HL-60/S4 (cell line): ENCODE measurements around the gene AIMP1.

Experiments used
- in situ Hi-C: fragments of 300-500 bp; cut with MboI; formaldehyde crosslinking; loops from 2 replicates; pipeline ENCODE4 v1.14.3; 2022; ENCODE audit warnings: low sequenced_read_pairs

AIMP1 gene

DNA sequence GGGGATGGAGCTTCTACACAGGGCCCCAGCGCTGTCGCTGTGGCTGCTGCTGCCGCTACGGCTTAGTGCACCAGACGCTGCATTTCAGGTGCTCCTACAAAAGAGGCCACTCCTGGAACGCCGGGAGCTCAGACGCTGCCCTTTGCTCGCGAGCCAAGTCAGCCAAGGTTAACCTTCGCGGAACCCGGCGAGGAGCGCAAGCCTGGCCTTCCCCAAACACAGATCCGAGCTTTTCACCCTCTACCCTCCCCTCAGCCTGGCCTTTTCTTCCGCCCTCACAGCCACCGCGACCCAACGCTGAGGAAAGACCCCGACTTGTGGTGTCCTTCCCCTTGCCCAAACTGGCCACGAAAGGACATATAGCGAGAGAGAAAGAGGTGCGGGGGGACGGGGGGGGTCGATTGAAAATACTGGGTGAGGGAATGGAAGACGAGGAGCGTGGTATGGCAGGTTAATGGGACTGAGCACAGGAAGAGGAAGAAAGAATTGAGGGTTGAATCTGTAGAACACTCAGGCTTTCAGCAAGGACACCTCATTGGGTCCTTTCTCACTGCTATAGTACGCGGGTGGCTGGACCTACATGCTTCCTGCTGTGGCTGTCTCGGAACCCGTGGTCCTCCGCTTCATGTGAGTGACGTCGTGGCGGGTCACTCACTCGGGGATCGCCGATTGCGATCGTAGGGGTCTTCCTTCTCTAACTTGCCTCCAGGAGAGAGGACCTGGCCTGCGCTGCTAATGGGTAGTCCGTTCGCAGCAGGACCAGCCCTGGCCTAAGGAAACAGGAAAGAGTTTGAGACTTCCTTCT, at the start of gene AIMP1, which contains the start of gene TBCK:
AIMP1 (plus strand) TSS at position 583 of the 805 bp plus-strand sequence. CDS start 8,460 bp downstream, outside the sequence.
TBCK (minus strand) TSS at position 242 of the 805 bp plus-strand sequence. CDS start 7,249 bp downstream, outside the sequence.
- in situ Hi-C loops, result no loop called here

- in situ Hi-C loops, result no loop called here
Observed at GRCh38 chr4:106268786-106269185, 47.6 kb upstream of the AIMP1 start.

GRCh38 chr4:106269711-106270110, 46.6 kb upstream of the AIMP1 start:
- in situ Hi-C loops, result no loop called here

DNA sequence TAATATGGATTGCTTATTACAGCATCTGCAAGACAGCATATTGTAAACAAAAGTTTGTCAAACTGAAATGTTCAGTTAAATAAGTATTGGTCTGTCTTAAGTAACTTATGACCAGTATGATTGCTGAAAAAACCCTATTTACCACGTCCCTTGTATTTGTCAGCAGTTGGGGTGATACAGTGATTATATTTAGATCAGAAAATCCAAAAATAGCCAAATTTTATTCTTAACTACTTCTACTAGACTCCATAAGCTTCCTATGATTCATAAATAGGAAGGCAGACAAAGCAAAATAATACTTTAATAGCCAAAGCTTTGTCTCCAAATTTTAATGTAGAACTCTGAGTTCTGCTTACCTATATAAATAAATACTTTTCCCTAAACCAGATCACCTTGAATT, 45.6 kb upstream of the AIMP1 start:
- in situ Hi-C loops, result no loop called here

GRCh38 chr4:106273831-106274230, 42.5 kb upstream of the AIMP1 start:
- in situ Hi-C loops, result no loop called here

GRCh38 chr4:106277140-106277675, 39.1 kb upstream of the AIMP1 start:
- in situ Hi-C loops, result no loop called here

DNA sequence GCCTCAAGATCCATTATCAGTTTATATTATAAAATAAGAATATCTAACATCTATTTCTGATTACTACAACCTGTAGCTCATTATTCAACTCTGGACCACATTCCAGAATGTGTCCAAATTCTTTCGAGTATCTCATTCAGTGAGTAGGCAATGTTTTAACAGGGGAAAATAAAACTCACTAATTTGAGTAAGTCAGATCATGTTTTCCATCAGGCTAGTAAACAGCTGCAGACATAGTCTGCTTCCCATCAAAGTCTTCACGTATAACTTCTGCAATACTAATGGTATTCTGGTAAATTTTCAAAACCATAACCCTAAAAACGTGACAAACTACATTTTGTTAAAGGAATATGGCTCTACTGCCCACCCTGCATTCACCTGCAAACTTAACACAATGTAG, 32.1 kb upstream of the AIMP1 start:
- in situ Hi-C loops, result no loop called here

DNA sequence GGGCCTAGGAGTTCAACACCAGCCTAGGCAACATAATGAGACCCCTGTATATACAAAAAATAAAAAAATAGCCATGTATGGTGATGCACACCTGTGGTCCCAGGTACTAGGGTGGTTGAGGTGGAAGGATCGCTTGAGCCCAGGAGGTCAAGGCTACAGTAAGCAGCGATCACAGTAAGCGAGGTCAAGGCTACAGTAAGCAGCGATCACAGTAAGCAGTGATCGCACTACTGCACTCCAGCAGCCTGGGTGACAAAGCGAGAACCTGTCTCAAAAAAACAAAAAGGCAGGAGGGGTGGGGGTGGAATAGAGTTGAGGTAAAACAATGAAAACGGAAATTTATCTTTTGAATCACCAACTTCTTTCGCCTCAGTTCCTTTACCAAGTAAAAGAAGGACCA, 29.7 kb upstream of the AIMP1 start:
- in situ Hi-C loops, result no loop called here

DNA sequence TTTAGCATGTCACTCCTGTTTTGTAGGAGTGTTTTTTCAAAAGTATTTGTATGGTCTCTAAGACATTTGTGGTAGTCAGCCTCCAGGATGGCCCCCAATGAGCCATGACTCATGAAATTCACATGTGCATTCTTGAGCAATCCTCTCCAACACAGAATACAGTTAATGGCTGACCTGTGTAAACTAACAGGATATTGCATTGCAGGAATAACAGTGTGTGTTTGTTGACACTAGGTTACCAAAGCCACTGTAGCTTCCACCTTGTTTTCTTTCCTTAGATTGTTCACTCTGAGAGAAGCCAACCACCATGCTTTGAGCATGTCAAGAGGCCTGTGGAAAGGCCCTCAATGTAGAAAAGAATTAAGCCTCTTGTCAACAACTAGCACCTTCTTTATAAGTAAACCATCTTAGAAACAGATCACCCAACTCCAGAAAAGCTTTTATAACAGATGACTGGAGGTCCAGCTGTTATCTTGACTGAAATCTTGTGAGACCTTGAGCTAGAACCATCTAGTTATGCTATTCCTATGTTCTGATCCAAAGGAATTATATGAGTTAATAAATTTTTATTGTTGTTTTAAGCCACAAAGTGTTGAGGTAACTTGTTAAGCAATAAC, 28.9 kb upstream of the AIMP1 start:
- in situ Hi-C loops, result no loop called here

DNA sequence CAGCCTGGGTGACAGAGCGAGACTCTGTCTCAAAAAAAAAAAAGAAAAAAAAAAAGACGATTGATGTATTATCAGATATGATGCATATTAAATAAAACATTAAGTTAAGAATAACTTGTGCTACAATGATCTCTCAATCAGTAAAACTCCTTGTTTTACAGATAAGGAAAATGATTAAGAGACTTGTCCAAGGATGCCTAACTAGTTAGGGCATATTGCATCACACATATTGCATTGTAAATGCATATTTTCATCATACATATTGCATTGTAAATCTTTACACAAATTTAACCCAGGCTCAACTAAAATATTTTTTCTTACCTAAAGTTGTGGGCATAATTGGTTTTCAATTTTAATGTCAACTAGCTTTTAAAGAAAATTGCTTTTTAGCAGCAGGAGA, 26.6 kb upstream of the AIMP1 start:
- in situ Hi-C loops, result no loop called here

DNA sequence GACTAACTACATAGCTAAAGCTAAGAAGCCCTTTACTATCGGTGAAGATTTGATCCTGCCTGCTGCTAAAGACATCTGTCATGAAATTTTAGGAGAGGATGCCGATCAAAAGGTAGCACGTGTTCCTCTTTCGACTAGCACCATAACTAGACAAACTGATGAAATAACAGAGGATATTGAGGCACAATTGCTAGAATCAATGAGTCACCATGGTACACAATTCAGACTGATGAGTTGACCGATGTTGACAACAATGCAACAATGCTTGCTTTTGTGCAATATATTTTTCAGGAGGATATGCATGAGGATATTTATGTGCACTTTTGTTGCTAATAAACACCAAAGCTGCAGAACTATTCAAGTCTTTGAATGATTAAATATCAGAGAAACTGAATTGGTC, 24.7 kb upstream of the AIMP1 start:
- in situ Hi-C loops, result no loop called here

DNA sequence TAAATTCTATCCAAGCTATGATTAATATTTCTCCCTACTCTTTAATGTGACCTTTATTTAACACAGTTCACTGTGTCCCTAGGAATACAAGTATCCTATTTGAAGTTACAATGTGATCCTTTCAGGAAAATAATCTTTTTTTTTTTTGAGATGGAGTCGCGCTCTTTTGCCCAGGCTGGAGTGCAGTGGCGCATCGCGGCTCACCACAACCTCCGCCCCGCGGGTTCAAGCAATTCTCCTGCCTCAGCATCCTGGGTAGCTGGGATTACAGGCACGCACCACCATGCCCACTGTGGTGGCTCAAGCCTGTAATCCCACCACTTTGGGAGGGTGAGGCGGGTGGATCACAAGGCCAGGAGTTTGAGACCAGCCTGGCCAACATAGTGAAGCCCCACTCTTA, 22.3 kb upstream of the AIMP1 start:
- in situ Hi-C loops, result no loop called here

DNA sequence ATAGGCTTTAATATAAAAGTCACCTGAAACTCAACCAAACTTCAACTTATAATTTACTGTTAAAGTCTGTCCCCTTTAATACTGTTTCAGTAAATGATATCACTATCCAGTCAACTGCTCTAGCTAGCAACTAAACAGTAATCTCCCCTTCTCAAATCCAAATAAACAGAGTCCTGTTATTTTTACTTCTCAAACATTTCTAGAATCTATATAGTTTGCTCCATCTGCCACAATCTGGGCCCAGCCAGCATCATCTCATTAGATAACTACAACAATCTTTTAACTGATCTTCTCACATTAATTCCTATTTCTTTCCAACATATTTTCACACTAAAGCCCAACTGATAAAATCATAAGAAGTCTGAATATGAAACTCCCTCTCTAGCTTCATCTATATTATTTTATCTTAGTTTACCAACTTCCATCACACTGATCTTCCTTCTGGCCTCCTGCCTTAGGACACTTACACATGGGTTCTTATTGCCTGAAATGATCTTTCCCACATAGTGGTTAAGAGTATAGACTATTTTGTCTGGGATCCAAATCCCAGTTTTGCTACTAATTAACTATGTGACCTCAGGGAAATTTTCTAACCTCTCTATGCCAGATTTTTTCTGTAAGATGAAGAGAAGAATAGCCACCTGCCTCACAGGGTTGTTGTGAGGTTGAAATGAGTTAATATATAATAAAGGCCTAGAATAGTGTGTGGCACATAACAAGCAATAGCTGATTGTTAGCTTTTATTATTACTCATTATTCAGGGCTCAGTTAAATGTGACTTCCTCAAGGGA, 18.9 kb upstream of the AIMP1 start:
- in situ Hi-C loops, result no loop called here

DNA sequence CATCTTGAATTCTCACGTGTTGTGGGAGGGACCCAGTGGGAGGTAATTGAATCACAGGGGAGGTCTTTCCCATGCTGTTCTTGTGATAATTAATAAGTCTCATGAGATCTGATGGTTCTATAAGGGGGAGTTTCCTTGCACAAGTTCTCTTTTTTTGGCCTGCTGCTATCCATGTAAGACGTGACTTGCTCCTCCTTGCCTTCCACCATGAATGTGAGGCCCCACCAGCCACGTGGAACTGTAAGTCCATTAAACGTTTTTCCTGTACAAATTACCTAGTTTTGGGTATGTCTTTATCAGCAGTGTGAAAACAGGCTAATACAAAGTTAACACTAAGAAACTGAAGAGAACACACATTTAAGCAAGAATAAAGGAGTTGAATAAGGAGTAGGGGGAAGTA, 16.4 kb upstream of the AIMP1 start:
- in situ Hi-C loops, result no loop called here

GRCh38 chr4:106301393-106302061, 14.8 kb upstream of the AIMP1 start:
- in situ Hi-C loops, result no loop called here

GRCh38 chr4:106302062-106302438, 14.3 kb upstream of the AIMP1 start:
- in situ Hi-C loops, result no loop called here

DNA sequence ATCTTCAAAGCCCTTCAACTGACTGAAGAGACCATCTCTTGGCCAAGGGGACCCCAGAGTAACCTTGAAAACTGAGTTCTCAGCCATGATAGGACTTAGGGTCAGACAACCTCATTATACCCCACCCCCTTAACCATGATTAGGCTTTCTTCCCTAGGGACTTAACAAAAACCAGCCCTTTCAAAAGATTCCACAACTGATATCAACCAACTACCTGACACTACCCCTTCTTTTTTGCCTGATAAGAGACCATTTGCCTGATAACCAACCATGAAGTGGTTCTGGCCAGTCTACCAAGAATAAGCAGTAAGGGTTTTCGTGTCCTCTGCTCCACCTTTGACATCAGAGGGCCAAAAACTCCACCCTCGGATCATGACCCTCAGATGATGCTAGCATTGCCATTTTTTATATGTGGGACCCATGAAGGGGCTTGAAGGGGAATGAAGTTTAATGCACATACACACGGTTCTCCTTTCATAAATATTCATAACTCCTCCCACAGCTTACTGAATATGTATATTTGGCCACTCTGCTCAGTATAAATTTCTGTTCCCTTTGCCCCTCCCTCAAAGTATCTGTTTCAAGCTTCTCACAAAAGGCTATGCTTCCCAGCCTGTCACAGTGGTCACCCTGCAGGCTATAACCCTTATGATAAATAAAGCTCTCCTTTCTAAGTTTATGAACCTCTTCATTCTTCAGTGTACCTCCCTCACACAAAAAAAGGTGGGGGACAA, 12.6 kb upstream of the AIMP1 start:
- in situ Hi-C loops, result no loop called here

GRCh38 chr4:106304632-106305031, 11.7 kb upstream of the AIMP1 start:
- in situ Hi-C loops, result no loop called here

- in situ Hi-C loops, result no loop called here
Observed at GRCh38 chr4:106305435-106306055, 10.8 kb upstream of the AIMP1 start.

DNA sequence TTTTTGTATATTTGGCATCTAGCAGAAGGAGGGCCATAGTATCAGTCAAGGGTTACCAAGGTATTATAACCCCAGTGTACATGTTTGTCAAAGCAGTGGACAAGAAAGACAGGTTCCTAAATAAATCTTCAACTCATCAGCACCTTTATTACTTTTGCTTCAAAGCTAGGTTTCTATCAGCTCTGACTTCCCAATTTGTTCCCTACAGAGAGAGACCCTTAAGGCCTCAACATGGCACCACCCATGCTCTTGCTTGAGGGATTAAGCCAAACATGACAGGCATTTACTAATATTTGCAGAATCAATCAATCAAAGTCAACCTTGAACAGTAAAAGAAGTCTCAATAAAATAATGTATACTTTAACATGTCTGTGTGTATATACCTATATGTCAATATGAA, 9.8 kb upstream of the AIMP1 start:
- in situ Hi-C loops, result no loop called here
